ENCODE measurements around the gene WAPL. TPM values are rescaled to one million over a fixed set of nuclear protein-coding genes. Genes with fewer than 3 reads are reported as not detected.
A peak's percentile ranks its signal among the peaks of the same experiment; 100 is the strongest.

The WAPL gene
- total and polyA plus RNA-seq, 12 donors = 11.1 to 44.5 (median 31.2) TPM

DNA sequence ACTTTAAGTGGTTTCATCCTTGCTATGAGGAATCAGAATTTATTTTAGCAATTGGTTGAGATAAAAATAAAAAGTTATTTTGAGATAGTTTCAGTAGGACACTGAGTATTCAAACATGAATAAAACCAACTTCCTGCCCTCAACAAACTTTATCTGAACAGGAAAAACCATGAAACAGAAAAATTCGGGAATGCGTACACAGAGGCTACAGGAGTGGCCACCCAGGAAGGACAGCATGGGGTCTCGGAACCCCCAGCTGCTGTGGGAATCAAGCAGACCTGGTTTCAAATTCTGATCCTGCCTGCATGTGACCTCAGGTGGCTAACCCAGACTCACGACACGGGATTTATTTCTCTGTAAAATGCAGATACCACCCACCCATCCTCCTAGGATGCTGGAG, 106.0 kb downstream of the WAPL start:
- Histone ChIP-seq H3K36me3 (replicated peaks in 1 of 2) (no peaks in the 10 kb centered on the region), H3K27me3 (no peaks in the 10 kb centered on the region), H3K4me3 (no peak overlapping the region), H3K4me1 (replicated peaks in 1 of 2) (peaks cover 0 to 7% of the 10 kb centered on the region in 2 donors), H3K27ac (peak overlapping the region in 1 of 5 donors; percentile 20), H3K9me3 (replicated peaks in 1 of 3) (no peaks in the 10 kb centered on the region)
- WGBS, 4 donors = 37 to 48% (median 45%) methylated on average over 5 of the region's 5 CpGs
- no peak for TF ChIP-seq POLR2A (IDR thresholded peaks at IDR 0.05)
- TF ChIP-seq, protein P1, sequence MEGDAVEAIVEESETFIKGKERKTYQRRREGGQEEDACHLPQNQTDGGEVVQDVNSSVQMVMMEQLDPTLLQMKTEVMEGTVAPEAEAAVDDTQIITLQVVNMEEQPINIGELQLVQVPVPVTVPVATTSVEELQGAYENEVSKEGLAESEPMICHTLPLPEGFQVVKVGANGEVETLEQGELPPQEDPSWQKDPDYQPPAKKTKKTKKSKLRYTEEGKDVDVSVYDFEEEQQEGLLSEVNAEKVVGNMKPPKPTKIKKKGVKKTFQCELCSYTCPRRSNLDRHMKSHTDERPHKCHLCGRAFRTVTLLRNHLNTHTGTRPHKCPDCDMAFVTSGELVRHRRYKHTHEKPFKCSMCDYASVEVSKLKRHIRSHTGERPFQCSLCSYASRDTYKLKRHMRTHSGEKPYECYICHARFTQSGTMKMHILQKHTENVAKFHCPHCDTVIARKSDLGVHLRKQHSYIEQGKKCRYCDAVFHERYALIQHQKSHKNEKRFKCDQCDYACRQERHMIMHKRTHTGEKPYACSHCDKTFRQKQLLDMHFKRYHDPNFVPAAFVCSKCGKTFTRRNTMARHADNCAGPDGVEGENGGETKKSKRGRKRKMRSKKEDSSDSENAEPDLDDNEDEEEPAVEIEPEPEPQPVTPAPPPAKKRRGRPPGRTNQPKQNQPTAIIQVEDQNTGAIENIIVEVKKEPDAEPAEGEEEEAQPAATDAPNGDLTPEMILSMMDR (IDR thresholded peaks at IDR 0.05) = no peak
- intact Hi-C loops (cut with DNase I) = no loop called here
- no peak for DNase-seq

DNA sequence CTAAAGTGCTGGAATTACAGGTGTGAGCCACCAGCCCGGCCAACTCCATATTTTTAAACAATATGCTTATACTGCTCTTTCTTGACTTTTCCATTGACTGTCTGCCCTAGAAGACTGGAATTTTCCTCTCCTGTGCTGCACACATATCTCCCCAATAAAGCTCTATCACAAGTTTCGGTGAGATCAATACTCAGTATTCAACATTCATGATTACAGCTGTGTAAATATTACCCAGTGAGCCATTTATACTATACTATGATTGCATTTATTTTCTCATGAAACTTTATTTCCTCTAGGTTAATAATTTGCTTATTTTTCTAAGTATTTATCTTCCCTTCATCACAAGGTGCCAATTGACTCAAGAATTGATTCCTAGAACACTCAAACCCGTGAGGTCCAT, 106.5 kb downstream of the WAPL start:
- Histone ChIP-seq H3K27me3 (no peaks in the 10 kb centered on the region), H3K27ac (no peak overlapping the region), H3K4me3 (no peak overlapping the region), H3K4me1 (replicated peaks in 1 of 2) (peaks cover 0 to 7% of the 10 kb centered on the region in 2 donors), H3K9me3 (replicated peaks in 1 of 3) (no peaks in the 10 kb centered on the region), H3K36me3 (replicated peaks in 1 of 2) (no peaks in the 10 kb centered on the region)
- no peak for DNase-seq
- 83 to 95% (median 84%) methylated on average over 3 of the region's 3 CpGs for WGBS, 4 donors
- TF ChIP-seq, protein P1 (IDR thresholded peaks at IDR 0.05) = no peak
- TF ChIP-seq POLR2A (IDR thresholded peaks at IDR 0.05) = no peak
- intact Hi-C loops (cut with DNase I) = no loop called here

DNA sequence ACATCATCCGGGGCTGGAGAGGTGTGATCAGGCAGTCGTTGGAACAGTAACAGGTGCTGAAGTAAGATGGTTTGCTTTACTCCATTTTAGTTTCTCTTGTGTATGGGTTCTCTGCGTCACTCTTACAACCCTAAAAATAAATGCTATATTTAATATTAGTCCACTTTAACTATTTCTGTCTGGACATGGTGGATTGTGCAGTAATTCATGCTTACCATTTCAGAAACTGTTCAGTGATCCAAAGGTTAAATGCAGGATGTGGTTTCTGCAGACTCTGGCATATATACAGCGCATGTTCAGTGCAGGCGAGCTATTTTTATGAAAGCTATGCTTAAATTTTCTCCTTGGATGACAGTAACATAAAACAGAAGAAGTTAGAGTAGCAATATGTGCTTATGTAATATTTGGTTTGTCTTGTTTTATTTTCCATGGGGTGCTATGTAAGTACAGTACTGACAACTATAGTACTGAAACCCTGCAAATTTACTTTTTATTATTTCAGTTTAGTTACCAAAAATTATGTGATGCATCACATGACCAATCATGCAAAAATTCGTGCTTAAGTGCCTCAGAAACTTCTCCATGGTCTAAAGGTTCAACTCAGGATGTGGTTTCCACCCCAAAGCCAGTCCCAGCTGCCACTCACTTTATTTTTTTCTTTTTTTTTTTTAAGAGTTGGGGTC, 108.4 kb downstream of the WAPL start:
- Histone ChIP-seq H3K9me3 (replicated peaks in 1 of 3) (no peaks in the 10 kb centered on the region), H3K4me3 (no peak overlapping the region), H3K36me3 (replicated peaks in 1 of 2) (no peaks in the 10 kb centered on the region), H3K4me1 (replicated peaks in 1 of 2) (peaks cover 0 to 7% of the 10 kb centered on the region in 2 donors), H3K27me3 (no peaks in the 10 kb centered on the region), H3K27ac (peak overlapping the region in 1 of 5 donors; percentile 8)
- intact Hi-C loops (cut with DNase I) = no loop called here
- 40 to 47% (median 44%) methylated on average over 6 of the region's 6 CpGs for WGBS, 4 donors
- DNase-seq = no peak
- TF ChIP-seq POLR2A (IDR thresholded peaks at IDR 0.05) = no peak
- TF ChIP-seq, protein P1 (IDR thresholded peaks at IDR 0.05) = no peak

DNA sequence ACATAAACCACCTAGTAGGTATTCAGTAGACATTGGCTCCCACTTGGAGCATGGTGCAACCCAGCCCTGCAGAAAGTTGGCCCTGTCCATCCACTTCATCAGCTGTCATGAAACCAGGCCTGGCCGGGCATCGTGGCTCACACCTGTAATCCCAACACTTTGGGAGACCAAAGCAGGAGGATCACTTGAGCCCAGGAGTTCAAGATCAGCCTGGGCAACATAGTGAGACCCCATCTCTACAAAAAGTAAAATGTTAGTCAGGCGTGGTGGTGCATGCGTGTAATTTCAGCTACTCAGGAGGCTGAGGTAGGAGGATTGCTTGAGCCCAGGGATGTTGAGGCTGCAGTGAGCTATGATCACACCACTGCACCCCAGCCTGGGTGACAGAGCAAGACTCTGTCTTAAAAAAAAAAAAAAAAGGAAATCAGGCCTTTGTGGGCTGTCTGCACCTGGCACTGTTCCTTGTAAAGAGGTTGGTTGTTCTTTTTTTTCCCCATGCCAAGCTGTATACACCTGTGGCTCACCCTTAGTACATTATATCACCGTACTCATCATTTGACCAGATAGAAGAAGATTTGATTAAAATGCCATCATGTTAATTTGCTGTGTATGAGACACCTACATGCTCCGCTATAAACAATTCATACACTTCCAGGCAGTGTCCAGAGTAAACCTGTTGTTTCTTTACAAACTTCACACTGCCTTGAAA, 109.6 kb downstream of the WAPL start:
- Histone ChIP-seq H3K4me1 (replicated peaks in 1 of 2) (peaks cover 0 to 7% of the 10 kb centered on the region in 2 donors), H3K4me3 (no peak overlapping the region), H3K27me3 (no peaks in the 10 kb centered on the region), H3K36me3 (replicated peaks in 1 of 2) (no peaks in the 10 kb centered on the region), H3K27ac (peak overlapping the region in 3 of 5 donors; percentile 9 to 76 (median 29)), H3K9me3 (replicated peaks in 1 of 3) (no peaks in the 10 kb centered on the region)
- DNase-seq = no peak
- WGBS, 4 donors = 66 to 94% (median 81%) methylated on average over 4 to 6 of the region's 6 CpGs
- no peak for TF ChIP-seq POLR2A (IDR thresholded peaks at IDR 0.05)
- TF ChIP-seq, protein P1 (IDR thresholded peaks at IDR 0.05) = no peak
- intact Hi-C loops (cut with DNase I) = no loop called here

Data from adrenal gland (tissue), 12 donors.